K562 (cell line): ENCODE measurements around the gene ASF1B. TPM values are rescaled to one million over a fixed set of nuclear protein-coding genes. Genes with fewer than 3 reads are reported as not detected.
A peak's percentile ranks its signal among the peaks of the same experiment; 100 is the strongest.

ENCODE experiments used
- ATAC-seq: fragments of 200-7000 bp; cut with Tn5 transposase; 3 replicates; pipeline ENCODE4 v1.9.1; 2020; ENCODE audit warnings: moderate library complexity
- BruUV-seq: library from RNA; stranded (reverse); fragments of 400-500 nt; replicated peaks from 2 replicates; lab custom pipeline; 2021; lab: Mats Ljungman, UMichigan
- CTCF ChIA-PET: fragments of 300-600 bp; formaldehyde crosslinking; extraction: SDS; loops from one replicate; lab custom pipeline; 2021; ENCODE audit warnings: low intra/inter-chr PET ratio; lab: Yijun Ruan, JAX
- POLR2A ChIA-PET: fragments of 300-600, 350-650 bp; sonication (Branson Sonifier 250); formaldehyde crosslinking; extraction: SDS; loops from one replicate; lab custom pipeline; 2021; ENCODE audit warnings: antibody characterized with exemption, inconsistent platforms; lab: Yijun Ruan, JAX
- DNase-seq, 4 experiments: peaks; one replicate each; pipeline versions ENCODE4 v3.0.0 to v3.0.0-alpha.2; 2011 to 2018; ENCODE audit warnings: low spot score in 3 of 4, mixed read lengths in 3 of 4; ENCODE audit errors: extremely low read depth in 1 of 4
- FAIRE-seq: peaks from 2 replicates; lab custom pipeline; 2011; peaks lifted over from hg19 to GRCh38; lab: Jason Lieb, UNC
- H2AFZ ChIP-seq: 2 replicates; pipeline ENCODE4 v1.6.0; 2011; ENCODE audit warnings: low read depth, low read length, control low read depth, inconsistent platforms
- H3K27ac ChIP-seq: fragments of 200-600 bp; 3 replicates; pipeline ENCODE4 v1.8.0; 2011; ENCODE audit warnings: low read depth, mild to moderate bottlenecking, control low read depth, inconsistent platforms, low read length, moderate library complexity, mixed read lengths; ENCODE audit errors: extremely low read depth
- H3K27me3 ChIP-seq, 2 experiments: fragments of 300-600 bp in 1 of 2; 2 replicates in 1 of 2; 3 replicates in 1 of 2; pipeline versions ENCODE4 v1.6.0 to v1.8.0; 2011; ENCODE audit warnings: inconsistent platforms in 2 of 2, low read length in 2 of 2, mild to moderate bottlenecking in 1 of 2, mixed read lengths in 1 of 2, moderate library complexity in 1 of 2; ENCODE audit not compliant: control insufficient read depth in 2 of 2, insufficient read depth in 2 of 2
- H3K36me3 ChIP-seq: fragments of 300-600 bp; 3 replicates; pipeline ENCODE4 v1.8.0; 2011; ENCODE audit warnings: mild to moderate bottlenecking, low read length, inconsistent platforms; ENCODE audit not compliant: control insufficient read depth, insufficient read depth
- H3K4me1 ChIP-seq, 2 experiments: fragments of 200-600 bp in 1 of 2; replicated peaks in 1 of 2; 2 replicates in 1 of 2; 3 replicates in 1 of 2; pipeline versions ENCODE4 v1.5.1 to v1.8.0; 2011; ENCODE audit warnings: inconsistent platforms in 2 of 2, low read length in 2 of 2, mild to moderate bottlenecking in 1 of 2, mixed read lengths in 1 of 2, moderate library complexity in 1 of 2; ENCODE audit not compliant: control insufficient read depth in 2 of 2, insufficient read depth in 2 of 2
- H3K4me2 ChIP-seq: 2 replicates; pipeline ENCODE4 v1.6.1; 2011; ENCODE audit warnings: low read length, control low read depth, inconsistent platforms, mixed read lengths; ENCODE audit not compliant: insufficient read depth
- H3K4me3 ChIP-seq: fragments of 200-600 bp; sonication (generic), shearing (Covaris generic); 2 replicates; pipeline ENCODE4 v1.5.1; 2016; ENCODE audit warnings: control low read depth, inconsistent platforms
- H3K79me2 ChIP-seq: fragments of 200-600 bp; 3 replicates; pipeline ENCODE4 v1.8.0; 2011; ENCODE audit warnings: low read length, inconsistent platforms; ENCODE audit not compliant: control insufficient read depth, insufficient read depth
- H3K9ac ChIP-seq, 2 experiments: 2 replicates each; pipeline versions ENCODE4 v1.6.0 to v1.6.1; 2011; ENCODE audit warnings: low read depth in 2 of 2, low read length in 2 of 2, control low read depth in 1 of 2, inconsistent platforms in 1 of 2, mild to moderate bottlenecking in 1 of 2, mixed read lengths in 1 of 2; ENCODE audit not compliant: insufficient read depth in 1 of 2
- H3K9me1 ChIP-seq: one replicate; pipeline ENCODE4 v1.6.0; 2011; ENCODE audit warnings: inconsistent platforms, mild to moderate bottlenecking, low read length, moderate library complexity; ENCODE audit not compliant: control insufficient read depth, insufficient read depth
- H3K9me3 ChIP-seq: replicated peaks from 2 replicates; pipeline ENCODE4 v1.5.1; 2011; ENCODE audit warnings: low read depth, low read length, inconsistent platforms; ENCODE audit not compliant: control insufficient read depth, insufficient read depth
- H4K20me1 ChIP-seq: replicated peaks from 2 replicates; pipeline ENCODE4 v1.6.1; 2011; ENCODE audit warnings: low read length, inconsistent platforms, mixed read lengths; ENCODE audit not compliant: control insufficient read depth, insufficient read depth
- BCOR ChIP-seq: fragments of 450-650 bp; IDR thresholded peaks from 2 replicates; pipeline ENCODE4 v1.6.1; 2016
- KDM1A ChIP-seq, 2 experiments: fragments of 450-650 bp; IDR thresholded peaks; 2 replicates each; pipeline ENCODE4 v1.6.1; 2016; ENCODE audit warnings: mild to moderate bottlenecking in 2 of 2
- KHSRP ChIP-seq: fragments of 450-650 bp; IDR thresholded peaks from 2 replicates; pipeline ENCODE4 v1.6.1; 2017
- MYNN ChIP-seq, 2 experiments: sonication (generic); formaldehyde crosslinking in 1 of 2; IDR thresholded peaks; 2 replicates each; pipeline versions ENCODE4 v1.5.0 to v1.6.1; 2016 to 2020; ENCODE audit warnings: antibody characterized with exemption in 1 of 2, missing genetic modification reagents in 1 of 2
- RBM25 ChIP-seq: fragments of 200-400 bp; formaldehyde crosslinking; IDR thresholded peaks from 2 replicates; pipeline ENCODE4 v1.6.1; 2018; ENCODE audit warnings: low read length, low read depth, moderate library complexity; ENCODE audit not compliant: severe bottlenecking
- RCOR1 ChIP-seq, 2 experiments: IDR thresholded peaks; 2 replicates each; pipeline ENCODE4 v1.6.1; 2012; ENCODE audit warnings: low read depth in 2 of 2, low read length in 2 of 2, borderline replicate concordance in 1 of 2, improper control_type of control experiment in 1 of 2
- RFX1 ChIP-seq: fragments of 450-650 bp; IDR thresholded peaks from 2 replicates; pipeline ENCODE4 v1.6.1; 2016; ENCODE audit warnings: mild to moderate bottlenecking, moderate library complexity
- RHOXF2B ChIP-seq: fragments of 250-450 bp; sonication (Bioruptor Pico); conservative IDR thresholded peaks from 2 replicates; pipeline ENCODE4 v1.5.1; 2021
- SIN3B ChIP-seq: fragments of 450-650 bp; IDR thresholded peaks from 2 replicates; pipeline ENCODE4 v1.6.1; 2017; ENCODE audit warnings: low read depth, mild to moderate bottlenecking, moderate library complexity
- SMARCA5 ChIP-seq: fragments of 450-650 bp; IDR thresholded peaks from 2 replicates; pipeline ENCODE4 v1.6.1; 2016
- TCF3 ChIP-seq: sonication (generic); formaldehyde crosslinking; IDR thresholded peaks from 2 replicates; pipeline ENCODE4 v1.4.0; 2020; ENCODE audit warnings: mild to moderate bottlenecking, missing genetic modification reagents
- TSC22D4 ChIP-seq: fragments of 450-650 bp; IDR thresholded peaks from 2 replicates; pipeline ENCODE4 v1.6.1; 2016; ENCODE audit warnings: missing genetic modification characterization, missing biosample characterization, control low read depth
- ZNF143 ChIP-seq: sonication (generic); formaldehyde crosslinking; IDR thresholded peaks from 2 replicates; pipeline ENCODE4 v1.9.0; 2022; ENCODE audit warnings: mild to moderate bottlenecking, missing genetic modification reagents
- WGBS: fragments of 100-300 bp; shearing (Covaris generic); methylation state at CpG from one replicate; pipeline ENCODE4 v1.1.6; 2016; ENCODE audit warnings: low coverage, mixed read lengths; ENCODE audit not compliant: insufficient coverage; ENCODE audit errors: missing lambda C conversion rate; 5-methylcytosine and 5-hydroxymethylcytosine counted together
- in situ Hi-C: fragments of 300-500 bp; cut with MboI; formaldehyde crosslinking; loops from 4 replicates; pipeline ENCODE4 v1.15.0; 2018; ENCODE audit warnings: inconsistent platforms, mixed read lengths
- intact Hi-C: fragments of 100-400 bp; cut with micrococcal nuclease; formaldehyde crosslinking; loops from 2 replicates; pipeline ENCODE4 v1.14.2; 2022
- polyA plus RNA-seq, 8 experiments: library from polyadenylated mRNA; depleted of rRNA in 4 of 8; stranded (reverse) in 5 of 8; unstranded in 3 of 8; fragments of >200 nt; fragmentation: Nextera tagmentation in 2 of 8; fragmentation: Illumina TruSeq in 1 of 8; extraction: Ambion mirVana in 2 of 8; extraction: Trizol in 1 of 8; gene quantifications; 2 replicates each; pipeline versions ENCODE4 v1.2.1 to v1.2.3, GENCODE V29; 2011 to 2014; ENCODE audit warnings: inconsistent platforms in 1 of 8, missing spikeins in 1 of 8
- total RNA-seq, 7 experiments: library from RNA; depleted of rRNA in 6 of 7; stranded (reverse); fragments of >200 nt in 6 of 7; fragmentation: Illumina TruSeq in 2 of 7; extraction: Trizol in 2 of 7; gene quantifications; 2 replicates each; pipeline versions ENCODE4 v1.2.1 to v1.2.3, GENCODE V29; 2011 to 2021; ENCODE audit warnings: low replicate concordance in 1 of 7
- TF ChIP-seq, protein P1 (sequence below), 2 experiments: fragments of 250-450 bp in 1 of 2; fragments of 450-650 bp in 1 of 2; sonication (Bioruptor Pico) in 1 of 2; IDR thresholded peaks; 2 replicates each; pipeline versions ENCODE4 v1.6.1 to v1.8.0; 2016 to 2021; ENCODE audit warnings: mild to moderate bottlenecking in 2 of 2, moderate library complexity in 2 of 2, missing compliant biosample characterization in 1 of 2, missing genetic modification characterization in 1 of 2

ASF1B gene
- total and polyA plus RNA-seq, 9 of the 15 experiments (the other 6 are each of a cell fraction or from before 2014, with no cell fraction given) = 6.0 to 69.4 (median 53.3) TPM

- Histone ChIP-seq H3K4me2 (no peak overlapping the region), H3K27me3 (no peaks in the 10 kb centered on the region), H2AFZ (no peak overlapping the region), H3K4me3 (no peak overlapping the region), H3K9me3 (no peaks in the 10 kb centered on the region), H3K9me1 (no peaks in the 10 kb centered on the region), H3K36me3 (peaks cover 15% of the 10 kb centered on the region; the same call in 1 of the 3 replicates), H4K20me1 (no peaks in the 10 kb centered on the region), H3K4me1 (peaks cover 0 to 15% of the 10 kb centered on the region in 2 experiments; a peak in 3 of 5 replicates), H3K27ac (no peak overlapping the region)
- in situ Hi-C loops = no loop called here
- DNase-seq (no peak), FAIRE-seq (no peak), ATAC-seq (no peak)
- 88% methylated on average over 19 of the region's 23 CpGs for WGBS
- no TSS peak for BruUV-seq
- TF ChIP-seq RCOR1 (IDR thresholded peaks at IDR 0.05; ENCODE audit: borderline replicate concordance in 1 of 2, low read depth in 2 of 2, low read length in 2 of 2) (0 out of 4 replicates have a peak, but pooled peaks of 1 of the 2 experiments have one; percentile 37), ZNF143 (CRISPR knock-in tag) (no peak), MYNN (IDR thresholded peaks at IDR 0.05) (no peak), MYNN (CRISPR knock-in tag; IDR thresholded peaks at IDR 0.05) (no peak), KHSRP (no peak), TCF3 (CRISPR knock-in tag) (no peak), SIN3B (no peak), RFX1 (no peak), RBM25 (peak; percentile 91), BCOR (peak; percentile 91), KDM1A (IDR thresholded peaks at IDR 0.05) (peak; percentile 54 to 71; a peak in 3 of 4 replicates), RHOXF2B (no peak), TSC22D4 (tag) (no peak), SMARCA5 (0 out of 2 replicates have a peak, but pooled peaks have one; percentile 49)
- TF ChIP-seq, protein P1, sequence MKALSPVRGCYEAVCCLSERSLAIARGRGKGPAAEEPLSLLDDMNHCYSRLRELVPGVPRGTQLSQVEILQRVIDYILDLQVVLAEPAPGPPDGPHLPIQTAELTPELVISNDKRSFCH (CRISPR knock-in tag; IDR thresholded peaks at IDR 0.05) = no peak
- TF ChIP-seq, protein P1 (tag; IDR thresholded peaks at IDR 0.05) = no peak
- TF ChIP-seq, all 486 proteins: peak for 5
- POLR2A ChIA-PET = interaction anchor here (0.6 kb wide), 1 partner anchor 13 kb away, joined by 3 read pairs; no protein-coding TSS in a partner anchor
- no peak overlapping the region; a peak in 1 of 4 replicates for H3K9ac ChIP-seq
- CTCF ChIA-PET = no interaction called here
- H3K79me2 ChIP-seq = no peaks in the 10 kb centered on the region; the same call in 2 of the 3 replicates
- intact Hi-C loops = no loop called here
Measured at GRCh38 chr19:14107581-14108461, 28.6 kb downstream of the ASF1B start.
